ENCODE data around the gene PAEP. TPM values are rescaled to one million over a fixed set of nuclear protein-coding genes. Genes with fewer than 3 reads are reported as not detected.

The PAEP gene
- total and polyA plus RNA-seq, 9 donors = 0.30 to 1.4 (median 0.35) TPM; not detected in 4

- Histone ChIP-seq H3K27me3 (ENCODE audit: control insufficient read depth, insufficient read depth, low read length) (peaks cover 3% of the 10 kb centered on the region), H3K4me3 (ENCODE audit: low read length) (no peak overlapping the region), H3K9me3 (replicated peaks; ENCODE audit: control insufficient read depth, low read depth, low read length) (peaks cover 2% of the 10 kb centered on the region), H3K4me1 (ENCODE audit: control insufficient read depth, insufficient read depth, low read length) (no peaks in the 10 kb centered on the region), H3K36me3 (ENCODE audit: control insufficient read depth, insufficient read depth, low read length) (no peaks in the 10 kb centered on the region), H3K27ac (ENCODE audit: low read length) (no peak overlapping the region)
- DNase-seq = no peak
- WGBS (ENCODE audit: insufficient coverage) = 19% methylated on average over 2 of the region's 5 CpGs
These were observed 30.7 kb downstream of the PAEP start for GRCh38 chr9:135592331-135592590.

- H3K36me3 ChIP-seq (ENCODE audit: control insufficient read depth, insufficient read depth, low read length) = no peaks in the 10 kb centered on the region
- no peak overlapping the region for H3K27ac ChIP-seq (ENCODE audit: low read length)
- H3K27me3 ChIP-seq (ENCODE audit: control insufficient read depth, insufficient read depth, low read length) = peaks cover 3% of the 10 kb centered on the region
- no peaks in the 10 kb centered on the region for H3K4me1 ChIP-seq (ENCODE audit: control insufficient read depth, insufficient read depth, low read length)
- 79% methylated on average over 6 of the region's 13 CpGs for WGBS (ENCODE audit: insufficient coverage)
- no peak overlapping the region for H3K4me3 ChIP-seq (ENCODE audit: low read length)
- DNase-seq = no peak
- H3K9me3 ChIP-seq (replicated peaks; ENCODE audit: control insufficient read depth, low read depth, low read length) = peaks cover 2% of the 10 kb centered on the region
These were observed 31.1 kb downstream of the PAEP start for GRCh38 chr9:135592625-135593024.

- DNase-seq = no peak
- 65% methylated on average over 2 of the region's 2 CpGs for WGBS (ENCODE audit: insufficient coverage)
- H3K27me3 ChIP-seq (ENCODE audit: control insufficient read depth, insufficient read depth, low read length) = peaks cover 3% of the 10 kb centered on the region
- H3K27ac ChIP-seq (ENCODE audit: low read length) = no peak overlapping the region
- no peaks in the 10 kb centered on the region for H3K36me3 ChIP-seq (ENCODE audit: control insufficient read depth, insufficient read depth, low read length)
- H3K4me3 ChIP-seq (ENCODE audit: low read length) = no peak overlapping the region
- peaks cover 2% of the 10 kb centered on the region for H3K9me3 ChIP-seq (replicated peaks; ENCODE audit: control insufficient read depth, low read depth, low read length)
- no peaks in the 10 kb centered on the region for H3K4me1 ChIP-seq (ENCODE audit: control insufficient read depth, insufficient read depth, low read length)
These were observed 34.7 kb downstream of the PAEP start for GRCh38 chr9:135596211-135596610.

GRCh38 chr9:135600296-135600817 lies 38.8 kb downstream of the PAEP start:
- H3K4me3 ChIP-seq (ENCODE audit: low read length) = no peak overlapping the region
- H3K9me3 ChIP-seq (replicated peaks; ENCODE audit: control insufficient read depth, low read depth, low read length) = peaks cover 2% of the 10 kb centered on the region
- no peaks in the 10 kb centered on the region for H3K36me3 ChIP-seq (ENCODE audit: control insufficient read depth, insufficient read depth, low read length)
- no peak overlapping the region for H3K27ac ChIP-seq (ENCODE audit: low read length)
- peaks cover 3% of the 10 kb centered on the region for H3K27me3 ChIP-seq (ENCODE audit: control insufficient read depth, insufficient read depth, low read length)
- 79% methylated on average over 2 of the region's 5 CpGs for WGBS (ENCODE audit: insufficient coverage)
- DNase-seq = no peak
- peaks cover 3% of the 10 kb centered on the region for H3K4me1 ChIP-seq (ENCODE audit: control insufficient read depth, insufficient read depth, low read length)

- no peaks in the 10 kb centered on the region for H3K27me3 ChIP-seq (ENCODE audit: control insufficient read depth, insufficient read depth, low read length)
- DNase-seq = no peak
- WGBS (ENCODE audit: insufficient coverage) = 76% methylated on average over 7 of the region's 8 CpGs
- H3K9me3 ChIP-seq (replicated peaks; ENCODE audit: control insufficient read depth, low read depth, low read length) = no peaks in the 10 kb centered on the region
- no peak overlapping the region for H3K27ac ChIP-seq (ENCODE audit: low read length)
- no peaks in the 10 kb centered on the region for H3K36me3 ChIP-seq (ENCODE audit: control insufficient read depth, insufficient read depth, low read length)
- H3K4me1 ChIP-seq (ENCODE audit: control insufficient read depth, insufficient read depth, low read length) = peaks cover 3% of the 10 kb centered on the region
- no peak overlapping the region for H3K4me3 ChIP-seq (ENCODE audit: low read length)
These were observed 40.4 kb downstream of the PAEP start for GRCh38 chr9:135601988-135602387.

- Histone ChIP-seq H3K27me3 (ENCODE audit: control insufficient read depth, insufficient read depth, low read length) (no peaks in the 10 kb centered on the region), H3K4me1 (ENCODE audit: control insufficient read depth, insufficient read depth, low read length) (peaks cover 3% of the 10 kb centered on the region), H3K27ac (ENCODE audit: low read length) (no peak overlapping the region), H3K4me3 (ENCODE audit: low read length) (no peak overlapping the region), H3K36me3 (ENCODE audit: control insufficient read depth, insufficient read depth, low read length) (no peaks in the 10 kb centered on the region), H3K9me3 (replicated peaks; ENCODE audit: control insufficient read depth, low read depth, low read length) (no peaks in the 10 kb centered on the region)
- no peak for DNase-seq
- WGBS (ENCODE audit: insufficient coverage) = 48% methylated on average over 23 of the region's 24 CpGs
These were observed 41.4 kb downstream of the PAEP start for GRCh38 chr9:135602789-135603481.

GRCh38 chr9:135604437-135605237 lies 43.1 kb downstream of the PAEP start:
- H3K4me3 ChIP-seq (ENCODE audit: low read length) = no peak overlapping the region
- peaks cover 3% of the 10 kb centered on the region for H3K4me1 ChIP-seq (ENCODE audit: control insufficient read depth, insufficient read depth, low read length)
- H3K27me3 ChIP-seq (ENCODE audit: control insufficient read depth, insufficient read depth, low read length) = no peaks in the 10 kb centered on the region
- H3K36me3 ChIP-seq (ENCODE audit: control insufficient read depth, insufficient read depth, low read length) = no peaks in the 10 kb centered on the region
- H3K9me3 ChIP-seq (replicated peaks; ENCODE audit: control insufficient read depth, low read depth, low read length) = no peaks in the 10 kb centered on the region
- no peak for DNase-seq
- 72% methylated on average over 30 of the region's 31 CpGs for WGBS (ENCODE audit: insufficient coverage)
- H3K27ac ChIP-seq (ENCODE audit: low read length) = no peak overlapping the region

GRCh38 chr9:135605238-135605781 lies 43.8 kb downstream of the PAEP start:
- H3K27ac ChIP-seq (ENCODE audit: low read length) = no peak overlapping the region
- no peaks in the 10 kb centered on the region for H3K9me3 ChIP-seq (replicated peaks; ENCODE audit: control insufficient read depth, low read depth, low read length)
- 32% methylated on average over 5 of the region's 14 CpGs for WGBS (ENCODE audit: insufficient coverage)
- no peak for DNase-seq
- peaks cover 3% of the 10 kb centered on the region for H3K4me1 ChIP-seq (ENCODE audit: control insufficient read depth, insufficient read depth, low read length)
- H3K36me3 ChIP-seq (ENCODE audit: control insufficient read depth, insufficient read depth, low read length) = no peaks in the 10 kb centered on the region
- H3K27me3 ChIP-seq (ENCODE audit: control insufficient read depth, insufficient read depth, low read length) = no peaks in the 10 kb centered on the region
- no peak overlapping the region for H3K4me3 ChIP-seq (ENCODE audit: low read length)

GRCh38 chr9:135606885-135607259 lies 45.3 kb downstream of the PAEP start:
- no peak for DNase-seq
- no peaks in the 10 kb centered on the region for H3K27me3 ChIP-seq (ENCODE audit: control insufficient read depth, insufficient read depth, low read length)
- H3K27ac ChIP-seq (ENCODE audit: low read length) = no peak overlapping the region
- WGBS (ENCODE audit: insufficient coverage) = 77% methylated on average over 8 of the region's 11 CpGs
- peaks cover 3% of the 10 kb centered on the region for H3K4me1 ChIP-seq (ENCODE audit: control insufficient read depth, insufficient read depth, low read length)
- no peaks in the 10 kb centered on the region for H3K9me3 ChIP-seq (replicated peaks; ENCODE audit: control insufficient read depth, low read depth, low read length)
- no peak overlapping the region for H3K4me3 ChIP-seq (ENCODE audit: low read length)
- H3K36me3 ChIP-seq (ENCODE audit: control insufficient read depth, insufficient read depth, low read length) = no peaks in the 10 kb centered on the region

All from muscle of leg (tissue), 11 donors.